HepG2 (cell line): Measurements from ENCODE around the gene DPH2. TPM values are rescaled to one million over a fixed set of nuclear protein-coding genes. Genes with fewer than 3 reads are reported as not detected.
A peak's percentile ranks its signal among the peaks of the same experiment; 100 is the strongest.

Experiments used
- CC2D1A ChIP-seq: sonication (generic); formaldehyde crosslinking; IDR thresholded peaks from 2 replicates; pipeline ENCODE4 v1.8.1; 2023; ENCODE audit warnings: mild to moderate bottlenecking, missing genetic modification reagents
- HNRNPK ChIP-seq: fragments of 200-400 bp; formaldehyde crosslinking; IDR thresholded peaks from 2 replicates; pipeline ENCODE4 v1.6.1; 2018; ENCODE audit warnings: low read length, low read depth, moderate library complexity, mild to moderate bottlenecking; ENCODE audit not compliant: poor library complexity, severe bottlenecking
- MAF1 ChIP-seq: sonication (generic); formaldehyde crosslinking; IDR thresholded peaks from 2 replicates; pipeline ENCODE4 v1.5.0; 2020; ENCODE audit warnings: missing genetic modification reagents, borderline replicate concordance
- NONO ChIP-seq, 2 experiments: fragments of 450-650 bp in 1 of 2; sonication (generic) in 1 of 2; formaldehyde crosslinking in 1 of 2; IDR thresholded peaks in 1 of 2; conservative IDR thresholded peaks in 1 of 2; 2 replicates each; pipeline versions ENCODE4 v1.6.1 to v1.8.0; 2017 to 2022; ENCODE audit warnings: mild to moderate bottlenecking in 1 of 2, missing genetic modification reagents in 1 of 2, moderate library complexity in 1 of 2
- ONECUT2 ChIP-seq: sonication (generic); formaldehyde crosslinking; IDR thresholded peaks from 2 replicates; pipeline ENCODE4 v1.4.0; 2020; ENCODE audit warnings: missing genetic modification reagents
- PHF8 ChIP-seq: sonication (generic); formaldehyde crosslinking; IDR thresholded peaks from 2 replicates; pipeline ENCODE4 v1.5.0; 2020; ENCODE audit warnings: missing genetic modification reagents
- SMYD3 ChIP-seq: sonication (generic); formaldehyde crosslinking; IDR thresholded peaks from 2 replicates; pipeline ENCODE4 v1.8.1; 2023; ENCODE audit warnings: mild to moderate bottlenecking, missing genetic modification reagents
- STAT5B ChIP-seq: sonication (generic); formaldehyde crosslinking; IDR thresholded peaks from 2 replicates; pipeline ENCODE4 v1.4.0; 2020; ENCODE audit warnings: missing genetic modification reagents
- ZNF136 ChIP-seq: sonication (generic); formaldehyde crosslinking; IDR thresholded peaks from 2 replicates; pipeline ENCODE4 v1.8.1; 2022; ENCODE audit warnings: low read depth, mild to moderate bottlenecking, moderate library complexity, missing genetic modification reagents
- ZNF281 ChIP-seq: sonication (generic); formaldehyde crosslinking; IDR thresholded peaks from 2 replicates; pipeline ENCODE4 v1.4.0; 2020; ENCODE audit warnings: missing genetic modification reagents, borderline replicate concordance
- ZNF503 ChIP-seq: sonication (generic); formaldehyde crosslinking; IDR thresholded peaks from 2 replicates; pipeline ENCODE4 v1.4.0; 2020; ENCODE audit warnings: missing genetic modification reagents
- ZNF512B ChIP-seq: sonication (generic); formaldehyde crosslinking; IDR thresholded peaks from 2 replicates; pipeline ENCODE4 v1.5.1; 2020; ENCODE audit warnings: missing genetic modification reagents, mild to moderate bottlenecking, borderline replicate concordance
- ZNF605 ChIP-seq: sonication (generic); formaldehyde crosslinking; IDR thresholded peaks from 2 replicates; pipeline ENCODE4 v1.8.0; 2022; ENCODE audit warnings: mild to moderate bottlenecking, missing genetic modification reagents
- polyA plus RNA-seq, 8 experiments: library from polyadenylated mRNA; depleted of rRNA in 3 of 8; stranded (reverse) in 7 of 8; unstranded in 1 of 8; fragments of >200 nt; fragmentation: Illumina TruSeq in 4 of 8; extraction: Trizol in 4 of 8; gene quantifications; 2 replicates each; pipeline versions ENCODE4 v1.2.1 to v1.2.3, GENCODE V29; 2011 to 2016; ENCODE audit warnings: low read depth in 4 of 8, missing spikeins in 1 of 8, mixed read lengths in 1 of 8; ENCODE audit not compliant: insufficient read depth in 1 of 8
- total RNA-seq, 5 experiments: library from RNA; depleted of rRNA; stranded (reverse); fragments of >200 nt; fragmentation: Illumina TruSeq; extraction: Trizol; gene quantifications; 2 replicates each; pipeline ENCODE4 v1.2.3, GENCODE V29; 2016; ENCODE audit warnings: low read depth in 1 of 5
- TF ChIP-seq, protein P1 (sequence below): sonication (generic); formaldehyde crosslinking; IDR thresholded peaks from 2 replicates; pipeline ENCODE4 v1.5.1; 2020; ENCODE audit warnings: mild to moderate bottlenecking, missing genetic modification reagents, borderline replicate concordance

Gene DPH2
- total and polyA plus RNA-seq, 2 of the 13 experiments (the other 11 are each of a cell fraction or from before 2014, with no cell fraction given): 32.2 to 38.3 TPM

GRCh38 chr1:43991476-43992231, 21.8 kb downstream of the DPH2 start, which contains the start of gene CCDC24 (continued):
- no peak for TF ChIP-seq ZNF512B (CRISPR knock-in tag)
- TF ChIP-seq HNRNPK: peak; percentile 60
- no peak for TF ChIP-seq STAT5B (CRISPR knock-in tag)
- no peak for TF ChIP-seq ZNF503 (CRISPR knock-in tag)
- TF ChIP-seq NONO (IDR thresholded peaks at IDR 0.05): no peak
- TF ChIP-seq NONO (CRISPR knock-in tag; conservative IDR thresholded peaks at IDR 0.05): peak; percentile 78; the same call in 1 of the 2 replicates
- no peak for TF ChIP-seq SMYD3 (CRISPR knock-in tag)
- TF ChIP-seq ZNF136 (CRISPR knock-in tag): 0 out of 2 replicates have a peak, but pooled peaks have one; percentile 25
- TF ChIP-seq, protein P1, sequence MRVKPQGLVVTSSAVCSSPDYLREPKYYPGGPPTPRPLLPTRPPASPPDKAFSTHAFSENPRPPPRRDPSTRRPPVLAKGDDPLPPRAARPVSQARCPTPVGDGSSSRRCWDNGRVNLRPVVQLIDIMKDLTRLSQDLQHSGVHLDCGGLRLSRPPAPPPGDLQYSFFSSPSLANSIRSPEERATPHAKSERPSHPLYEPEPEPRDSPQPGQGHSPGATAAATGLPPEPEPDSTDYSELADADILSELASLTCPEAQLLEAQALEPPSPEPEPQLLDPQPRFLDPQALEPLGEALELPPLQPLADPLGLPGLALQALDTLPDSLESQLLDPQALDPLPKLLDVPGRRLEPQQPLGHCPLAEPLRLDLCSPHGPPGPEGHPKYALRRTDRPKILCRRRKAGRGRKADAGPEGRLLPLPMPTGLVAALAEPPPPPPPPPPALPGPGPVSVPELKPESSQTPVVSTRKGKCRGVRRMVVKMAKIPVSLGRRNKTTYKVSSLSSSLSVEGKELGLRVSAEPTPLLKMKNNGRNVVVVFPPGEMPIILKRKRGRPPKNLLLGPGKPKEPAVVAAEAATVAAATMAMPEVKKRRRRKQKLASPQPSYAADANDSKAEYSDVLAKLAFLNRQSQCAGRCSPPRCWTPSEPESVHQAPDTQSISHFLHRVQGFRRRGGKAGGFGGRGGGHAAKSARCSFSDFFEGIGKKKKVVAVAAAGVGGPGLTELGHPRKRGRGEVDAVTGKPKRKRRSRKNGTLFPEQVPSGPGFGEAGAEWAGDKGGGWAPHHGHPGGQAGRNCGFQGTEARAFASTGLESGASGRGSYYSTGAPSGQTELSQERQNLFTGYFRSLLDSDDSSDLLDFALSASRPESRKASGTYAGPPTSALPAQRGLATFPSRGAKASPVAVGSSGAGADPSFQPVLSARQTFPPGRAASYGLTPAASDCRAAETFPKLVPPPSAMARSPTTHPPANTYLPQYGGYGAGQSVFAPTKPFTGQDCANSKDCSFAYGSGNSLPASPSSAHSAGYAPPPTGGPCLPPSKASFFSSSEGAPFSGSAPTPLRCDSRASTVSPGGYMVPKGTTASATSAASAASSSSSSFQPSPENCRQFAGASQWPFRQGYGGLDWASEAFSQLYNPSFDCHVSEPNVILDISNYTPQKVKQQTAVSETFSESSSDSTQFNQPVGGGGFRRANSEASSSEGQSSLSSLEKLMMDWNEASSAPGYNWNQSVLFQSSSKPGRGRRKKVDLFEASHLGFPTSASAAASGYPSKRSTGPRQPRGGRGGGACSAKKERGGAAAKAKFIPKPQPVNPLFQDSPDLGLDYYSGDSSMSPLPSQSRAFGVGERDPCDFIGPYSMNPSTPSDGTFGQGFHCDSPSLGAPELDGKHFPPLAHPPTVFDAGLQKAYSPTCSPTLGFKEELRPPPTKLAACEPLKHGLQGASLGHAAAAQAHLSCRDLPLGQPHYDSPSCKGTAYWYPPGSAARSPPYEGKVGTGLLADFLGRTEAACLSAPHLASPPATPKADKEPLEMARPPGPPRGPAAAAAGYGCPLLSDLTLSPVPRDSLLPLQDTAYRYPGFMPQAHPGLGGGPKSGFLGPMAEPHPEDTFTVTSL (CRISPR knock-in tag): no peak
- 0 out of 2 replicates have a peak, but pooled peaks have one; percentile 49 for TF ChIP-seq MAF1
- TF ChIP-seq ZNF605 (CRISPR knock-in tag): peak; percentile 39; the same call in 1 of the 2 replicates
- TF ChIP-seq ONECUT2 (CRISPR knock-in tag): no peak
- 0 out of 2 replicates have a peak, but pooled peaks have one; percentile 17 for TF ChIP-seq ZNF281 (CRISPR knock-in tag)
- TF ChIP-seq PHF8 (CRISPR knock-in tag): peak; percentile 71
- TF ChIP-seq CC2D1A (CRISPR knock-in tag): no peak
